GM12878 (cell line): ENCODE data around the gene RUFY2. TPM values are rescaled to one million over a fixed set of nuclear protein-coding genes. Genes with fewer than 3 reads are reported as not detected.

Experiments
- CBX3 ChIP-seq: fragments of 200-600 bp; sonication (generic); IDR thresholded peaks from 2 replicates; pipeline ENCODE4 v1.6.1; 2016; ENCODE audit warnings: low read depth, borderline replicate concordance
- ESRRA ChIP-seq: IDR thresholded peaks from 2 replicates; pipeline ENCODE4 v1.6.1; 2012; ENCODE audit warnings: mild to moderate bottlenecking, low read length, improper control_type of control experiment
- HDAC6 ChIP-seq: fragments of 200-600 bp; sonication (generic); IDR thresholded peaks from one replicate; pipeline ENCODE4 v1.8.0; 2017; ENCODE audit warnings: antibody characterized with exemption; ENCODE audit not compliant: unreplicated experiment
- NR2F1 ChIP-seq: fragments of 450-650 bp; conservative IDR thresholded peaks from 2 replicates; pipeline ENCODE4 v1.6.1; 2017; ENCODE audit warnings: mild to moderate bottlenecking
- RB1 ChIP-seq: fragments of 450-650 bp; formaldehyde crosslinking; IDR thresholded peaks from 2 replicates; pipeline ENCODE4 v1.6.1; 2017; ENCODE audit warnings: mild to moderate bottlenecking, borderline replicate concordance
- RELA ChIP-seq: fragments of 450-650 bp; IDR thresholded peaks from 2 replicates; pipeline ENCODE4 v1.8.0; 2014; ENCODE audit warnings: borderline replicate concordance; ENCODE audit not compliant: partially characterized antibody
- RUNX3 ChIP-seq: IDR thresholded peaks from 2 replicates; pipeline ENCODE4 v1.6.1; 2012; ENCODE audit warnings: low read length, inconsistent platforms
- SMC3 ChIP-seq: IDR thresholded peaks from 2 replicates; pipeline ENCODE4 v1.6.1; 2011; ENCODE audit warnings: low read length, improper control_type of control experiment, borderline replicate concordance
- SREBF2 ChIP-seq: IDR thresholded peaks from 2 replicates; pipeline ENCODE4 v1.6.1; 2012; ENCODE audit warnings: mild to moderate bottlenecking, low read length
- STAT1 ChIP-seq: fragments of 450-650 bp; conservative IDR thresholded peaks from 2 replicates; pipeline ENCODE4 v1.6.1; 2014; ENCODE audit warnings: antibody characterized with exemption, mild to moderate bottlenecking
- TCF12 ChIP-seq: IDR thresholded peaks from 2 replicates; pipeline ENCODE4 v1.6.1; 2011; ENCODE audit warnings: low read depth, mild to moderate bottlenecking, low read length
- TCF7 ChIP-seq: IDR thresholded peaks from 2 replicates; pipeline ENCODE4 v1.6.1; 2014; ENCODE audit warnings: antibody characterized with exemption, borderline replicate concordance
- YY1 ChIP-seq: IDR thresholded peaks from 2 replicates; pipeline ENCODE4 v1.6.1; 2011; ENCODE audit warnings: low read depth, mild to moderate bottlenecking, low read length
- polyA plus RNA-seq, 11 experiments: library from polyadenylated mRNA; depleted of rRNA in 4 of 11; unstranded in 6 of 11; stranded (reverse) in 5 of 11; fragments of >200 nt; fragmentation: Nextera tagmentation in 4 of 11; fragmentation: Illumina TruSeq in 1 of 11; extraction: Ambion mirVana in 4 of 11; extraction: Trizol in 1 of 11; gene quantifications; 1 replicate in 1 of 11; 2 replicates in 10 of 11; pipeline versions ENCODE4 v1.2.1 to v1.2.3, GENCODE V29; 2011 to 2016; ENCODE audit warnings: inconsistent platforms in 2 of 11, missing spikeins in 2 of 11, low read depth in 1 of 11
- total RNA-seq, 4 experiments: library from RNA; depleted of rRNA in 3 of 4; stranded (reverse); fragments of >200 nt in 3 of 4; fragmentation: Illumina TruSeq in 1 of 4; extraction: Trizol in 1 of 4; gene quantifications; 2 replicates each; pipeline versions ENCODE4 v1.2.1 to v1.2.3, GENCODE V29; 2013 to 2021
- TF ChIP-seq, protein P1 (sequence below): fragments of 450-650 bp; IDR thresholded peaks from 2 replicates; pipeline ENCODE4 v1.6.1; 2014; ENCODE audit warnings: mild to moderate bottlenecking
- TF ChIP-seq, protein P2 (sequence below): IDR thresholded peaks from 2 replicates; pipeline ENCODE4 v1.6.1; 2012; ENCODE audit warnings: low read depth, low read length, improper control_type of control experiment
- TF ChIP-seq, protein P3 (sequence below): fragments of 450-650 bp; formaldehyde crosslinking; IDR thresholded peaks from 2 replicates; pipeline ENCODE4 v1.5.0; 2022; ENCODE audit warnings: mild to moderate bottlenecking, missing genetic modification characterization
- TF ChIP-seq, protein P4 (sequence below): fragments of 450-650 bp; formaldehyde crosslinking; IDR thresholded peaks from 2 replicates; pipeline ENCODE4 v1.4.0; 2020; ENCODE audit warnings: mild to moderate bottlenecking, moderate library complexity
- TF ChIP-seq, protein P5 (sequence below), 3 experiments: IDR thresholded peaks in 2 of 3; conservative IDR thresholded peaks in 1 of 3; 2 replicates each; pipeline ENCODE4 v1.5.1; 2011; ENCODE audit warnings: low read depth in 3 of 3, low read length in 3 of 3, mild to moderate bottlenecking in 3 of 3, control low read depth in 2 of 3, moderate library complexity in 2 of 3, inconsistent platforms in 1 of 3, mixed read lengths in 1 of 3; ENCODE audit not compliant: control insufficient read depth in 2 of 3, insufficient read depth in 1 of 3; ENCODE audit errors: extremely low read depth in 1 of 3

Gene RUFY2
- total and polyA plus RNA-seq, 10 of the 15 experiments (the other 5 are each of a cell fraction or from before 2014, with no cell fraction given) = 1.7 to 8.4 (median 5.8) TPM

DNA sequence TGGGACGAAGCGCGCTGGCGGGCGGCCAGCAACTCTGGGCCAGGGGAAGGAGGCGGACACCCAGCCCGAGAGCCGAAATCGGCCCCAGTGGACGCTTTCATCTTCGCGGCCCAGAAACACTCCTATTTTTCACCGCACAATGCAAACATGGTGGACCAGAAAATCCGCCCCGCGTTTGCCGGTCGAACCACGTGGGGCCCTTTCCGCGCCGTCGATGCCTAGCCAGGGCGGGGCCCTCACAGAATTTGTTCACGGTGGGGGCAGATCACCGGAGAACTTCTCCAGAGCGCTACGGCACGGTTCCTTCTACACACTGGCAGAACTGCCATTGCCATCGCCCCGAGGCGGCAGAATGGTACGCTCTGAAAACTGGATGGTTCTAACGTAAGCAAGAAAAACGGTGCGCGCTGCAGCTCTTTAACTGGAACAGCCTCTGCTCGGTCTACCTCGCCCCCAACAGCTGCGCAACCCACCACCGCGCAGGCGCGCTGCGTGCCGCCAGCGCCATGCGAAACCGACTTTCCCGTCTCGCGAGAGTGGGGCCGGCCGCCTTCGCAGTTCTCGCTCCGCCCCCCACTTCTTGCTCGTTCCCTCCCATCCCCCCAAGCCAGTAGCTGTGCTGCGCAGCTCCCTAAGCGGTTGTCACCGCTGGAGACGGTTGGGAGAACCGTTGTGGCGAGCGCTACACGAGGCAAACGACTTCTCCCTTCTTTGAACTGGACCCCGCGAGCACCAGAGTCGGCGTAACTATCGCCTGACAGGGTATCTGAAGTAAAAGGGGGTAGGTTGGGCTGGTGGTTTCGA lies 75.4 kb downstream of the RUFY2 start, which contains the start of gene HNRNPH3 (continued):
- TF ChIP-seq, protein P1, sequence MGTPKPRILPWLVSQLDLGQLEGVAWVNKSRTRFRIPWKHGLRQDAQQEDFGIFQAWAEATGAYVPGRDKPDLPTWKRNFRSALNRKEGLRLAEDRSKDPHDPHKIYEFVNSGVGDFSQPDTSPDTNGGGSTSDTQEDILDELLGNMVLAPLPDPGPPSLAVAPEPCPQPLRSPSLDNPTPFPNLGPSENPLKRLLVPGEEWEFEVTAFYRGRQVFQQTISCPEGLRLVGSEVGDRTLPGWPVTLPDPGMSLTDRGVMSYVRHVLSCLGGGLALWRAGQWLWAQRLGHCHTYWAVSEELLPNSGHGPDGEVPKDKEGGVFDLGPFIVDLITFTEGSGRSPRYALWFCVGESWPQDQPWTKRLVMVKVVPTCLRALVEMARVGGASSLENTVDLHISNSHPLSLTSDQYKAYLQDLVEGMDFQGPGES = no peak
- TF ChIP-seq SMC3 (no peak), HDAC6 (no peak), TCF12 (no peak; the same call in none of the 2 replicates), RELA (no peak), SREBF2 (0 out of 2 replicates have a peak, but pooled peaks have one; percentile 21), RB1 (peak; percentile 13; the same call in 1 of the 2 replicates), ESRRA (no peak), YY1 (peak; percentile 90), TCF7 (peak; percentile 65), CBX3 (no peak), RUNX3 (peak; percentile 58), NR2F1 (no peak; the same call in 1 of the 2 replicates), STAT1 (no peak; the same call in 1 of the 2 replicates)
- TF ChIP-seq, protein P2, sequence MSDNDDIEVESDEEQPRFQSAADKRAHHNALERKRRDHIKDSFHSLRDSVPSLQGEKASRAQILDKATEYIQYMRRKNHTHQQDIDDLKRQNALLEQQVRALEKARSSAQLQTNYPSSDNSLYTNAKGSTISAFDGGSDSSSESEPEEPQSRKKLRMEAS = peak; percentile 94
- TF ChIP-seq, protein P3, sequence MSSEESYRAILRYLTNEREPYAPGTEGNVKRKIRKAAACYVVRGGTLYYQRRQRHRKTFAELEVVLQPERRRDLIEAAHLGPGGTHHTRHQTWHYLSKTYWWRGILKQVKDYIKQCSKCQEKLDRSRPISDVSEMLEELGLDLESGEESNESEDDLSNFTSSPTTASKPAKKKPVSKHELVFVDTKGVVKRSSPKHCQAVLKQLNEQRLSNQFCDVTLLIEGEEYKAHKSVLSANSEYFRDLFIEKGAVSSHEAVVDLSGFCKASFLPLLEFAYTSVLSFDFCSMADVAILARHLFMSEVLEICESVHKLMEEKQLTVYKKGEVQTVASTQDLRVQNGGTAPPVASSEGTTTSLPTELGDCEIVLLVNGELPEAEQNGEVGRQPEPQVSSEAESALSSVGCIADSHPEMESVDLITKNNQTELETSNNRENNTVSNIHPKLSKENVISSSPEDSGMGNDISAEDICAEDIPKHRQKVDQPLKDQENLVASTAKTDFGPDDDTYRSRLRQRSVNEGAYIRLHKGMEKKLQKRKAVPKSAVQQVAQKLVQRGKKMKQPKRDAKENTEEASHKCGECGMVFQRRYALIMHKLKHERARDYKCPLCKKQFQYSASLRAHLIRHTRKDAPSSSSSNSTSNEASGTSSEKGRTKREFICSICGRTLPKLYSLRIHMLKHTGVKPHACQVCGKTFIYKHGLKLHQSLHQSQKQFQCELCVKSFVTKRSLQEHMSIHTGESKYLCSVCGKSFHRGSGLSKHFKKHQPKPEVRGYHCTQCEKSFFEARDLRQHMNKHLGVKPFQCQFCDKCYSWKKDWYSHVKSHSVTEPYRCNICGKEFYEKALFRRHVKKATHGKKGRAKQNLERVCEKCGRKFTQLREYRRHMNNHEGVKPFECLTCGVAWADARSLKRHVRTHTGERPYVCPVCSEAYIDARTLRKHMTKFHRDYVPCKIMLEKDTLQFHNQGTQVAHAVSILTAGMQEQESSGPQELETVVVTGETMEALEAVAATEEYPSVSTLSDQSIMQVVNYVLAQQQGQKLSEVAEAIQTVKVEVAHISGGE (CRISPR knock-in tag) = no peak
- TF ChIP-seq, protein P4, sequence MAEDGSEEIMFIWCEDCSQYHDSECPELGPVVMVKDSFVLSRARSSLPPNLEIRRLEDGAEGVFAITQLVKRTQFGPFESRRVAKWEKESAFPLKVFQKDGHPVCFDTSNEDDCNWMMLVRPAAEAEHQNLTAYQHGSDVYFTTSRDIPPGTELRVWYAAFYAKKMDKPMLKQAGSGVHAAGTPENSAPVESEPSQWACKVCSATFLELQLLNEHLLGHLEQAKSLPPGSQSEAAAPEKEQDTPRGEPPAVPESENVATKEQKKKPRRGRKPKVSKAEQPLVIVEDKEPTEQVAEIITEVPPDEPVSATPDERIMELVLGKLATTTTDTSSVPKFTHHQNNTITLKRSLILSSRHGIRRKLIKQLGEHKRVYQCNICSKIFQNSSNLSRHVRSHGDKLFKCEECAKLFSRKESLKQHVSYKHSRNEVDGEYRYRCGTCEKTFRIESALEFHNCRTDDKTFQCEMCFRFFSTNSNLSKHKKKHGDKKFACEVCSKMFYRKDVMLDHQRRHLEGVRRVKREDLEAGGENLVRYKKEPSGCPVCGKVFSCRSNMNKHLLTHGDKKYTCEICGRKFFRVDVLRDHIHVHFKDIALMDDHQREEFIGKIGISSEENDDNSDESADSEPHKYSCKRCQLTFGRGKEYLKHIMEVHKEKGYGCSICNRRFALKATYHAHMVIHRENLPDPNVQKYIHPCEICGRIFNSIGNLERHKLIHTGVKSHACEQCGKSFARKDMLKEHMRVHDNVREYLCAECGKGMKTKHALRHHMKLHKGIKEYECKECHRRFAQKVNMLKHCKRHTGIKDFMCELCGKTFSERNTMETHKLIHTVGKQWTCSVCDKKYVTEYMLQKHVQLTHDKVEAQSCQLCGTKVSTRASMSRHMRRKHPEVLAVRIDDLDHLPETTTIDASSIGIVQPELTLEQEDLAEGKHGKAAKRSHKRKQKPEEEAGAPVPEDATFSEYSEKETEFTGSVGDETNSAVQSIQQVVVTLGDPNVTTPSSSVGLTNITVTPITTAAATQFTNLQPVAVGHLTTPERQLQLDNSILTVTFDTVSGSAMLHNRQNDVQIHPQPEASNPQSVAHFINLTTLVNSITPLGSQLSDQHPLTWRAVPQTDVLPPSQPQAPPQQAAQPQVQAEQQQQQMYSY (CRISPR knock-in tag) = no peak
- TF ChIP-seq, protein P5, sequence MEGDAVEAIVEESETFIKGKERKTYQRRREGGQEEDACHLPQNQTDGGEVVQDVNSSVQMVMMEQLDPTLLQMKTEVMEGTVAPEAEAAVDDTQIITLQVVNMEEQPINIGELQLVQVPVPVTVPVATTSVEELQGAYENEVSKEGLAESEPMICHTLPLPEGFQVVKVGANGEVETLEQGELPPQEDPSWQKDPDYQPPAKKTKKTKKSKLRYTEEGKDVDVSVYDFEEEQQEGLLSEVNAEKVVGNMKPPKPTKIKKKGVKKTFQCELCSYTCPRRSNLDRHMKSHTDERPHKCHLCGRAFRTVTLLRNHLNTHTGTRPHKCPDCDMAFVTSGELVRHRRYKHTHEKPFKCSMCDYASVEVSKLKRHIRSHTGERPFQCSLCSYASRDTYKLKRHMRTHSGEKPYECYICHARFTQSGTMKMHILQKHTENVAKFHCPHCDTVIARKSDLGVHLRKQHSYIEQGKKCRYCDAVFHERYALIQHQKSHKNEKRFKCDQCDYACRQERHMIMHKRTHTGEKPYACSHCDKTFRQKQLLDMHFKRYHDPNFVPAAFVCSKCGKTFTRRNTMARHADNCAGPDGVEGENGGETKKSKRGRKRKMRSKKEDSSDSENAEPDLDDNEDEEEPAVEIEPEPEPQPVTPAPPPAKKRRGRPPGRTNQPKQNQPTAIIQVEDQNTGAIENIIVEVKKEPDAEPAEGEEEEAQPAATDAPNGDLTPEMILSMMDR (IDR thresholded peaks at IDR 0.05 in 2 of 3, conservative IDR thresholded peaks at IDR 0.05 in 1 of 3; ENCODE audit: control insufficient read depth in 2 of 3, extremely low read depth in 1 of 3, insufficient read depth in 1 of 3, low read depth in 3 of 3, low read length in 3 of 3) = no peak
